H1 (cell line): ENCODE data around the gene ZNF30. TPM values are rescaled to one million over a fixed set of nuclear protein-coding genes. Genes with fewer than 3 reads are reported as not detected.

ENCODE experiments used
- CTCF ChIA-PET: fragments of 300-600 bp; sonication (Branson Sonifier 250); formaldehyde crosslinking; loops from one replicate; lab custom pipeline; 2021; ENCODE audit not compliant: partially characterized antibody; lab: Charles Lee
- POLR2A ChIA-PET: fragments of 300-600 bp; sonication (Branson Sonifier 250); formaldehyde crosslinking; loops from one replicate; lab custom pipeline; 2021; ENCODE audit warnings: inconsistent platforms; ENCODE audit not compliant: partially characterized antibody; lab: Charles Lee
- DNase-seq, 2 experiments: peaks; one replicate each; pipeline versions ENCODE4 v3.0.0 to v3.0.0-alpha.2; 2010 to 2022; ENCODE audit warnings: low spot score in 2 of 2, low read depth in 1 of 2, mixed read lengths in 1 of 2
- FAIRE-seq: peaks from 2 replicates; lab custom pipeline; 2011; peaks lifted over from hg19 to GRCh38; lab: Jason Lieb, UNC
- H2AFZ ChIP-seq: 2 replicates; pipeline ENCODE4 v1.8.1; 2012; ENCODE audit warnings: low read length, inconsistent platforms
- H2AK5ac ChIP-seq: 2 replicates; pipeline ENCODE4 v1.6.1; 2013; ENCODE audit warnings: low read depth, low read length
- H2BK120ac ChIP-seq: replicated peaks from 2 replicates; pipeline ENCODE3; 2013; ENCODE audit warnings: low read depth, low read length, inconsistent platforms
- H2BK12ac ChIP-seq: 2 replicates; pipeline ENCODE4 v1.6.1; 2013; ENCODE audit warnings: low read depth, low read length
- H2BK15ac ChIP-seq: 2 replicates; pipeline ENCODE4 v1.6.1; 2013; ENCODE audit warnings: low read length
- H2BK20ac ChIP-seq: 2 replicates; pipeline ENCODE4 v1.6.1; 2013; ENCODE audit warnings: low read length
- H2BK5ac ChIP-seq: 2 replicates; pipeline ENCODE4 v1.6.1; 2013; ENCODE audit warnings: low read depth, low read length
- H3K14ac ChIP-seq: 2 replicates; pipeline ENCODE4 v1.6.1; 2013; ENCODE audit warnings: inconsistent platforms; ENCODE audit not compliant: insufficient read length
- H3K18ac ChIP-seq: 2 replicates; pipeline ENCODE4 v1.6.1; 2013; ENCODE audit warnings: low read length; ENCODE audit errors: extremely low read depth
- H3K23ac ChIP-seq: 2 replicates; pipeline ENCODE4 v1.6.1; 2013; ENCODE audit warnings: inconsistent platforms; ENCODE audit not compliant: insufficient read length
- H3K23me2 ChIP-seq: 2 replicates; pipeline ENCODE4 v1.6.1; 2013; ENCODE audit warnings: low read depth, low read length
- H3K27ac ChIP-seq: 2 replicates; pipeline ENCODE4 v1.6.1; 2011; ENCODE audit warnings: low read depth, low read length, inconsistent platforms
- H3K27me3 ChIP-seq, 4 experiments: replicated peaks in 1 of 4; 1 replicate in 1 of 4; 2 replicates in 3 of 4; pipeline versions ENCODE4 v1.6.1 to v1.8.1; 2011 to 2013; ENCODE audit warnings: low read length in 3 of 4, mild to moderate bottlenecking in 3 of 4, inconsistent platforms in 2 of 4, mixed read lengths in 2 of 4, moderate library complexity in 1 of 4; ENCODE audit not compliant: control insufficient read depth in 3 of 4, insufficient read depth in 3 of 4; ENCODE audit errors: extremely low read depth in 1 of 4
- H3K36me3 ChIP-seq, 4 experiments: 2 replicates each; pipeline versions ENCODE4 v1.6.1 to v1.8.1; 2011 to 2013; ENCODE audit warnings: mild to moderate bottlenecking in 4 of 4, low read length in 3 of 4, moderate library complexity in 2 of 4, control low read depth in 1 of 4, inconsistent platforms in 1 of 4; ENCODE audit not compliant: insufficient read depth in 4 of 4, control insufficient read depth in 2 of 4
- H3K4ac ChIP-seq: replicated peaks from 2 replicates; pipeline ENCODE3; 2013; ENCODE audit warnings: low read length, low read depth, mixed read lengths, inconsistent platforms; ENCODE audit not compliant: insufficient read length
- H3K4me1 ChIP-seq, 4 experiments: replicated peaks in 1 of 4; 1 replicate in 1 of 4; 2 replicates in 3 of 4; pipeline versions ENCODE4 v1.6.1 to v1.8.1; 2011 to 2013; ENCODE audit warnings: low read length in 3 of 4, inconsistent platforms in 2 of 4, mixed read lengths in 1 of 4; ENCODE audit not compliant: insufficient read depth in 4 of 4, control insufficient read depth in 3 of 4
- H3K4me2 ChIP-seq, 2 experiments: 2 replicates each; pipeline versions ENCODE4 v1.6.1 to v1.8.1; 2011 to 2013; ENCODE audit warnings: low read depth in 2 of 2, low read length in 2 of 2, control low read depth in 1 of 2, inconsistent platforms in 1 of 2, mild to moderate bottlenecking in 1 of 2; ENCODE audit not compliant: insufficient read depth in 1 of 2
- H3K4me3 ChIP-seq, 4 experiments: fragments of 200-600, 300-600 bp in 1 of 4; sonication (generic), shearing (Covaris generic), sonication (Bioruptor Twin) in 1 of 4; 2 replicates each; pipeline versions ENCODE4 v1.5.1 to v1.8.1; 2011 to 2016; ENCODE audit warnings: low read length in 4 of 4, low read depth in 3 of 4, control low read depth in 2 of 4, inconsistent platforms in 2 of 4, mild to moderate bottlenecking in 2 of 4, mixed read lengths in 1 of 4, moderate library complexity in 1 of 4; ENCODE audit not compliant: insufficient read depth in 2 of 4; ENCODE audit errors: extremely low read depth in 1 of 4
- H3K56ac ChIP-seq: replicated peaks from 2 replicates; pipeline ENCODE3; 2013; ENCODE audit warnings: low read depth, mild to moderate bottlenecking, mixed read lengths, low read length, inconsistent platforms; ENCODE audit not compliant: insufficient read length
- H3K79me1 ChIP-seq: 2 replicates; pipeline ENCODE4 v1.6.1; 2013; ENCODE audit warnings: low read depth, low read length, control low read depth
- H3K79me2 ChIP-seq, 2 experiments: 2 replicates each; pipeline versions ENCODE4 v1.6.1 to v1.8.1; 2012 to 2013; ENCODE audit warnings: low read length in 2 of 2, mild to moderate bottlenecking in 2 of 2, inconsistent platforms in 1 of 2; ENCODE audit not compliant: insufficient read depth in 2 of 2, control insufficient read depth in 1 of 2
- H3K9ac ChIP-seq, 4 experiments: replicated peaks in 1 of 4; 1 replicate in 1 of 4; 2 replicates in 3 of 4; pipeline versions ENCODE4 v1.6.1 to v1.8.1; 2011 to 2013; ENCODE audit warnings: low read depth in 3 of 4, low read length in 3 of 4, control low read depth in 2 of 4, mild to moderate bottlenecking in 2 of 4, moderate library complexity in 2 of 4, inconsistent platforms in 1 of 4; ENCODE audit errors: extremely low read depth in 1 of 4
- H3K9me3 ChIP-seq, 2 experiments: 2 replicates each; pipeline versions ENCODE4 v1.6.1 to v1.8.1; 2012 to 2013; ENCODE audit warnings: mild to moderate bottlenecking in 2 of 2, moderate library complexity in 2 of 2, control low read depth in 1 of 2, inconsistent platforms in 1 of 2, low read depth in 1 of 2, low read length in 1 of 2, mixed read lengths in 1 of 2; ENCODE audit not compliant: insufficient read depth in 2 of 2
- H4K20me1 ChIP-seq, 2 experiments: replicated peaks in 1 of 2; 2 replicates each; pipeline versions ENCODE3 to v1.8.1; 2011 to 2013; ENCODE audit warnings: inconsistent platforms in 2 of 2, low read length in 2 of 2, mild to moderate bottlenecking in 1 of 2; ENCODE audit not compliant: insufficient read depth in 2 of 2, control insufficient read depth in 1 of 2
- H4K5ac ChIP-seq: 2 replicates; pipeline ENCODE4 v1.6.1; 2013; ENCODE audit warnings: low read length, low read depth, mixed read lengths, inconsistent platforms; ENCODE audit not compliant: insufficient read length
- H4K8ac ChIP-seq: 2 replicates; pipeline ENCODE4 v1.8.0; 2013; ENCODE audit warnings: mild to moderate bottlenecking, moderate library complexity, low read length, inconsistent platforms; ENCODE audit not compliant: insufficient read depth; ENCODE audit errors: extremely low read depth
- H4K91ac ChIP-seq: replicated peaks from 2 replicates; pipeline ENCODE3; 2013; ENCODE audit warnings: low read length, mixed read lengths, inconsistent platforms; ENCODE audit not compliant: insufficient read length
- CBX8 ChIP-seq: fragments of 300-800, 300-1000 bp; sonication (generic); IDR thresholded peaks from 2 replicates; pipeline ENCODE4 v1.7.1; 2016; ENCODE audit warnings: low read depth, low read length, borderline replicate concordance
- CHD2 ChIP-seq: IDR thresholded peaks from 2 replicates; pipeline ENCODE4 v1.6.1; 2012; ENCODE audit warnings: low read length, improper control_type of control experiment
- CREB1 ChIP-seq: IDR thresholded peaks from 2 replicates; pipeline ENCODE4 v1.6.1; 2012; ENCODE audit warnings: inconsistent platforms
- EP300 ChIP-seq, 2 experiments: IDR thresholded peaks; 1 replicate in 1 of 2; 2 replicates in 1 of 2; pipeline ENCODE4 v1.6.1; 2011 to 2012; ENCODE audit warnings: low read depth in 2 of 2, low read length in 2 of 2, mild to moderate bottlenecking in 2 of 2, borderline replicate concordance in 1 of 2, inconsistent platforms in 1 of 2, moderate library complexity in 1 of 2
- FOSL1 ChIP-seq: IDR thresholded peaks from 2 replicates; pipeline ENCODE4 v1.6.1; 2011; ENCODE audit warnings: mild to moderate bottlenecking, low read depth, low read length, moderate library complexity; ENCODE audit not compliant: insufficient read depth
- GTF2F1 ChIP-seq: IDR thresholded peaks from 2 replicates; pipeline ENCODE4 v1.6.1; 2012; ENCODE audit warnings: low read depth, low read length, improper control_type of control experiment, borderline replicate concordance
- PHF8 ChIP-seq: fragments of 200-600 bp; sonication (generic); conservative IDR thresholded peaks from 2 replicates; pipeline ENCODE4 v1.7.1; 2012; ENCODE audit warnings: low read depth, mild to moderate bottlenecking, inconsistent platforms, low read length, moderate library complexity
- SIN3A ChIP-seq, 2 experiments: IDR thresholded peaks in 1 of 2; conservative IDR thresholded peaks in 1 of 2; 2 replicates each; pipeline ENCODE4 v1.6.1; 2011 to 2012; ENCODE audit warnings: low read length in 2 of 2, improper control_type of control experiment in 1 of 2, low read depth in 1 of 2, mild to moderate bottlenecking in 1 of 2
- SRF ChIP-seq: IDR thresholded peaks from 2 replicates; pipeline ENCODE4 v1.6.1; 2011; ENCODE audit warnings: mild to moderate bottlenecking, low read depth, low read length, moderate library complexity
- TEAD4 ChIP-seq: IDR thresholded peaks from 2 replicates; pipeline ENCODE4 v1.6.1; 2012; ENCODE audit warnings: low read depth, low read length, inconsistent platforms, mixed read lengths
- WGBS, 2 experiments: shearing (Covaris generic) in 1 of 2; methylation state at CpG; one replicate each; pipeline versions ENCODE4 v1.1.6 to v1.1.7; 2013 to 2015; ENCODE audit warnings: low lambda C conversion rate in 2 of 2, mixed read lengths in 2 of 2, inconsistent platforms in 1 of 2, low coverage in 1 of 2, missing lambda C conversion rate in 1 of 2; ENCODE audit not compliant: insufficient replicate concordance in 2 of 2, insufficient coverage in 1 of 2, insufficient read length in 1 of 2; ENCODE audit errors: extremely low coverage in 1 of 2, missing lambda C conversion rate in 1 of 2; 5-methylcytosine and 5-hydroxymethylcytosine counted together
- polyA plus RNA-seq, 7 experiments: library from polyadenylated mRNA; depleted of rRNA in 3 of 7; stranded (reverse) in 5 of 7; unstranded in 2 of 7; fragments of >200 nt in 5 of 7; fragments of 200-250 nt in 2 of 7; gene quantifications; 1 replicate in 5 of 7; 2 replicates in 1 of 7; 4 replicates in 1 of 7; pipeline versions ENCODE4 v1.2.1 to v1.2.3, GENCODE V29; 2011 to 2013; ENCODE audit warnings: missing spikeins in 2 of 7, mixed read lengths in 2 of 7
- total RNA-seq: library from RNA; stranded (reverse); fragmentation: NEBNext Ultra II Directional; extraction: Animal tissue kit (Norgen Biotek cat#: 25700); gene quantifications from 2 replicates; pipeline ENCODE4 v1.2.1, GENCODE V29; 2021
- TF ChIP-seq, protein P1 (sequence below): IDR thresholded peaks from 2 replicates; pipeline ENCODE4 v1.6.1; 2012; ENCODE audit warnings: inconsistent platforms
- TF ChIP-seq, protein P2 (sequence below): IDR thresholded peaks from 2 replicates; pipeline ENCODE4 v1.6.1; 2011; ENCODE audit warnings: low read depth, mild to moderate bottlenecking, low read length; ENCODE audit not compliant: insufficient read depth

Gene ZNF30
- total and polyA plus RNA-seq, 2 of the 8 experiments (the other 6 are each of a cell fraction or from before 2014, with no cell fraction given): 2.0 to 4.7 TPM

DNA sequence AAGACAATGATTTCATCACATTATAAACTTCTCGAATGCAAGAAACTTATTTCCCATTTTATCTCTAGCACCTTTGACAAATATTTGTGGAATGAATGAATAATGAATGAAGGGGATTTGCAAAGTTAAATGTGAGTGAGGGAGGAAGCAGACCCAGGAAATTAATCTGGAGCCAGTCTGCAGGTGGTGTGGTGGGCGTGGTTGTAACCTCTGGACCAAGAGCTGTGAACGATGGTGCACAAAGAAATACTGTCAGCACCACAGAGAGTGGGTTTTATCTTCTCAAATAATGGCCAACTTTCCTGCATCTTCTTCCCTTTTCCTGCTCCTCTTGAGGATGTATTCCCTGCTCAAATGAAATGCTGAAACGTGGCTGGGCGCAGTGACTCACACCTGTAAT, 48.4 kb downstream of the ZNF30 start:
- Histone ChIP-seq H2BK5ac (no peak overlapping the region), H4K8ac (no peak overlapping the region), H2AK5ac (no peak overlapping the region), H3K27me3 (no peaks in the 10 kb centered on the region), H3K4me2 (no peak overlapping the region), H2BK120ac (no peak overlapping the region), H3K79me2 (no peaks in the 10 kb centered on the region), H4K5ac (no peak overlapping the region), H4K91ac (no peak overlapping the region), H4K20me1 (no peaks in the 10 kb centered on the region), H3K23me2 (no peaks in the 10 kb centered on the region; the same call in 1 of the 2 replicates), H3K36me3 (0 out of 8 replicates have a peak, but pooled peaks cover 0 to 3% (median 0%) of the 10 kb centered on the region in 4 experiments), H2BK15ac (no peak overlapping the region), H3K4me3 (no peak overlapping the region), H2BK12ac (no peak overlapping the region), H3K9ac (no peak overlapping the region), H3K14ac (no peak overlapping the region), H2BK20ac (no peak overlapping the region), H3K4me1 (peaks cover 0 to 3% (median 0%) of the 10 kb centered on the region in 4 experiments; a peak in 3 of 7 replicates), H3K9me3 (0 out of 4 replicates have a peak, but pooled peaks cover 0 to 4% of the 10 kb centered on the region in 2 experiments), H3K23ac (no peak overlapping the region), H3K56ac (no peak overlapping the region), H3K4ac (no peak overlapping the region), H3K18ac (no peak overlapping the region), H3K27ac (no peak overlapping the region), H2AFZ (no peak overlapping the region), H3K79me1 (no peaks in the 10 kb centered on the region)
- DNase-seq: no peak
- POLR2A ChIA-PET: interaction anchor here (0.6 to 1.5 kb wide), 4 partner anchors 11 to 53 kb away, joined by 3 to 4 read pairs (median 3); no protein-coding TSS in a partner anchor
- CTCF ChIA-PET: interaction anchor here (0.5 to 15.1 kb wide), 5 partner anchors 22 to 203 kb away, joined by 3 to 174 read pairs (median 8); no protein-coding TSS in a partner anchor
- 72% methylated on average over 5 of the region's 5 CpGs; no CpG with 5 or more reads in 1 of the 2 experiments for WGBS, 2 experiments
- no peak for FAIRE-seq
- TF ChIP-seq CHD2: no peak
- TF ChIP-seq, protein P1, sequence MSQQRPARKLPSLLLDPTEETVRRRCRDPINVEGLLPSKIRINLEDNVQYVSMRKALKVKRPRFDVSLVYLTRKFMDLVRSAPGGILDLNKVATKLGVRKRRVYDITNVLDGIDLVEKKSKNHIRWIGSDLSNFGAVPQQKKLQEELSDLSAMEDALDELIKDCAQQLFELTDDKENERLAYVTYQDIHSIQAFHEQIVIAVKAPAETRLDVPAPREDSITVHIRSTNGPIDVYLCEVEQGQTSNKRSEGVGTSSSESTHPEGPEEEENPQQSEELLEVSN: no peak
- TF ChIP-seq SIN3A (conservative IDR thresholded peaks at IDR 0.05 in 1 of 2, IDR thresholded peaks at IDR 0.05 in 1 of 2; ENCODE audit: low read depth in 1 of 2, low read length in 2 of 2): no peak
- TF ChIP-seq CREB1: no peak
- TF ChIP-seq, protein P2, sequence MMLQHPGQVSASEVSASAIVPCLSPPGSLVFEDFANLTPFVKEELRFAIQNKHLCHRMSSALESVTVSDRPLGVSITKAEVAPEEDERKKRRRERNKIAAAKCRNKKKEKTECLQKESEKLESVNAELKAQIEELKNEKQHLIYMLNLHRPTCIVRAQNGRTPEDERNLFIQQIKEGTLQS: no peak
- TF ChIP-seq PHF8: no peak
- TF ChIP-seq EP300 (IDR thresholded peaks at IDR 0.05; ENCODE audit: borderline replicate concordance in 1 of 2, low read depth in 2 of 2, low read length in 2 of 2): no peak
- no peak for TF ChIP-seq GTF2F1
- TF ChIP-seq SRF: no peak
- no peak for TF ChIP-seq TEAD4
- TF ChIP-seq FOSL1: no peak
- no peak for TF ChIP-seq CBX8
